ENCODE results near the gene PSPC1.

The PSPC1 gene

GRCh38 chr13:19673473-19674430 lies 109.0 kb downstream of the PSPC1 start:
- no peak for DNase-seq (ENCODE audit: low spot score)

GRCh38 chr13:19672990-19673389 lies 109.8 kb downstream of the PSPC1 start:
- DNase-seq (ENCODE audit: low spot score): no peak

GRCh38 chr13:19670147-19670546 lies 112.6 kb downstream of the PSPC1 start:
- no peak for DNase-seq (ENCODE audit: low spot score)

GRCh38 chr13:19668778-19669177 lies 114.0 kb downstream of the PSPC1 start:
- no peak for DNase-seq (ENCODE audit: low spot score)

GRCh38 chr13:19665427-19665859 lies 117.3 kb downstream of the PSPC1 start:
- DNase-seq (ENCODE audit: low spot score): no peak

GRCh38 chr13:19664481-19665230 lies 118.1 kb downstream of the PSPC1 start:
- no peak for DNase-seq (ENCODE audit: low spot score)

- no peak for DNase-seq (ENCODE audit: low spot score)
Observed at GRCh38 chr13:19663416-19663979, 119.2 kb downstream of the PSPC1 start.

GRCh38 chr13:19661561-19661960 lies 121.2 kb downstream of the PSPC1 start:
- DNase-seq (ENCODE audit: low spot score): no peak

GRCh38 chr13:19661126-19661525 lies 121.6 kb downstream of the PSPC1 start:
- DNase-seq (ENCODE audit: low spot score): no peak

GRCh38 chr13:19658831-19659230 lies 123.9 kb downstream of the PSPC1 start:
- no peak for DNase-seq (ENCODE audit: low spot score)

- DNase-seq (ENCODE audit: low spot score): no peak
Observed at GRCh38 chr13:19657872-19658591, 124.7 kb downstream of the PSPC1 start.
